ENCODE measurements around the gene PPM1J.

DNA sequence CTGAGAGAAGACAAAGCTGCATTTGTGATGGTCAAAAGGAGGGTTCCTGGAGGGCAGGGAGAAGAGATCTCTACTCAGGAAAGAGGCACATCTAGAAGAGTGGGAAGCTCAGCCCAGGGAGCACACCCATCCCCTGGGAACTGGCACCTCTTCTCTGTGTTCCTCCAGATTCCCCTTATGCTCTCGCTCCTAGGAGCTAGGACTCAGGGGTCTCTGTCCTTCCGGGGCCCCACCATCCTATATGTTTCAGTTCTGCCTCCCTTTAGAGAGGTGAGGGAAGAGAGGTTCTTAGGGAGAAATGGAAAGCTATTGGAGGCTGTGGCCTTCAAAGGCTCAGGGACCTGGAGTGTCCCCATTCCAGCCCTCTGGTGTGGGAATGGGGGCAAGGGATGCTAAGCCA lies 4.6 kb upstream of the PPM1J start:
- no peak for TF ChIP-seq CTCF (IDR thresholded peaks at IDR 0.05)
- TF ChIP-seq EP300 (IDR thresholded peaks at IDR 0.05) = no peak
- TF ChIP-seq POLR2A (IDR thresholded peaks at IDR 0.05) = no peak
- TF ChIP-seq POLR2AphosphoS5 (IDR thresholded peaks at IDR 0.05) = no peak

Measured in suprapubic skin (tissue), 4 donors.